K562 (cell line): Measurements from ENCODE around the gene GART. TPM values are rescaled to one million over a fixed set of nuclear protein-coding genes. Genes with fewer than 3 reads are reported as not detected.

Experiments used
- EP400 ChIP-seq: fragments of 450-650 bp; IDR thresholded peaks from 2 replicates; pipeline ENCODE4 v1.6.1; 2017; ENCODE audit warnings: antibody characterized with exemption, mild to moderate bottlenecking, moderate library complexity
- GATAD2A ChIP-seq: fragments of 450-650 bp; IDR thresholded peaks from 2 replicates; pipeline ENCODE4 v1.6.1; 2017
- HLTF ChIP-seq: fragments of 450-650 bp; IDR thresholded peaks from 2 replicates; pipeline ENCODE4 v1.6.1; 2016
- LARP7 ChIP-seq: fragments of 450-650 bp; IDR thresholded peaks from 2 replicates; pipeline ENCODE4 v1.6.1; 2016
- MECOM ChIP-seq: fragments of 250-450 bp; sonication (Bioruptor Pico); IDR thresholded peaks from 2 replicates; pipeline ENCODE4 v1.8.0; 2022; ENCODE audit warnings: inconsistent platforms
- MEF2A ChIP-seq: IDR thresholded peaks from 2 replicates; pipeline ENCODE4 v1.6.1; 2011; ENCODE audit warnings: low read depth, mild to moderate bottlenecking, low read length, moderate library complexity; ENCODE audit not compliant: control insufficient read depth
- POLR2AphosphoS5 ChIP-seq: IDR thresholded peaks from 2 replicates; pipeline ENCODE4 v1.6.1; 2011; ENCODE audit warnings: mild to moderate bottlenecking, low read depth, low read length, moderate library complexity; ENCODE audit not compliant: control insufficient read depth, insufficient read depth
- TARDBP ChIP-seq: fragments of 450-650 bp; IDR thresholded peaks from 2 replicates; pipeline ENCODE4 v1.6.1; 2016
- XRCC4 ChIP-seq: IDR thresholded peaks from one replicate; pipeline ENCODE4 v1.6.1; 2011; ENCODE audit not compliant: insufficient read depth, insufficient read length; ENCODE audit errors: extremely low read depth
- XRCC5 ChIP-seq: fragments of 200-400 bp; formaldehyde crosslinking; IDR thresholded peaks from 2 replicates; pipeline ENCODE4 v1.6.1; 2017; ENCODE audit warnings: low read depth, mild to moderate bottlenecking, low read length
- ZBTB40 ChIP-seq, 2 experiments: fragments of 450-650 bp in 1 of 2; sonication (generic) in 1 of 2; formaldehyde crosslinking in 1 of 2; IDR thresholded peaks; 2 replicates each; pipeline versions ENCODE4 v1.7.1 to v1.9.0; 2016 to 2022; ENCODE audit warnings: inconsistent platforms in 1 of 2, mild to moderate bottlenecking in 1 of 2, missing genetic modification reagents in 1 of 2
- ZC3H4 ChIP-seq: sonication (generic); formaldehyde crosslinking; IDR thresholded peaks from 2 replicates; pipeline ENCODE4 v1.9.0; 2021; ENCODE audit warnings: missing genetic modification reagents, borderline replicate concordance
- ZNF324 ChIP-seq: fragments of 250-450 bp; sonication (Bioruptor Pico); IDR thresholded peaks from 2 replicates; pipeline ENCODE4 v1.4.0; 2020; ENCODE audit warnings: mild to moderate bottlenecking
- polyA plus RNA-seq, 8 experiments: library from polyadenylated mRNA; depleted of rRNA in 4 of 8; stranded (reverse) in 5 of 8; unstranded in 3 of 8; fragments of >200 nt; fragmentation: Nextera tagmentation in 2 of 8; fragmentation: Illumina TruSeq in 1 of 8; extraction: Ambion mirVana in 2 of 8; extraction: Trizol in 1 of 8; gene quantifications; 2 replicates each; pipeline versions ENCODE4 v1.2.1 to v1.2.3, GENCODE V29; 2011 to 2014; ENCODE audit warnings: inconsistent platforms in 1 of 8, missing spikeins in 1 of 8
- total RNA-seq, 7 experiments: library from RNA; depleted of rRNA in 6 of 7; stranded (reverse); fragments of >200 nt in 6 of 7; fragmentation: Illumina TruSeq in 2 of 7; extraction: Trizol in 2 of 7; gene quantifications; 2 replicates each; pipeline versions ENCODE4 v1.2.1 to v1.2.3, GENCODE V29; 2011 to 2021; ENCODE audit warnings: low replicate concordance in 1 of 7
- TF ChIP-seq, protein P1 (sequence below): sonication (generic); formaldehyde crosslinking; IDR thresholded peaks from 2 replicates; pipeline ENCODE4 v1.8.1; 2023; ENCODE audit warnings: mild to moderate bottlenecking, missing genetic modification reagents
- TF ChIP-seq, protein P2 (sequence below): sonication (generic); formaldehyde crosslinking; IDR thresholded peaks from 2 replicates; pipeline ENCODE4 v1.8.1; 2023; ENCODE audit warnings: mild to moderate bottlenecking, missing genetic modification reagents

The GART gene
- total and polyA plus RNA-seq, 9 of the 15 experiments (the other 6 are each of a cell fraction or from before 2014, with no cell fraction given), result 141 to 429 (median 349) TPM

DNA sequence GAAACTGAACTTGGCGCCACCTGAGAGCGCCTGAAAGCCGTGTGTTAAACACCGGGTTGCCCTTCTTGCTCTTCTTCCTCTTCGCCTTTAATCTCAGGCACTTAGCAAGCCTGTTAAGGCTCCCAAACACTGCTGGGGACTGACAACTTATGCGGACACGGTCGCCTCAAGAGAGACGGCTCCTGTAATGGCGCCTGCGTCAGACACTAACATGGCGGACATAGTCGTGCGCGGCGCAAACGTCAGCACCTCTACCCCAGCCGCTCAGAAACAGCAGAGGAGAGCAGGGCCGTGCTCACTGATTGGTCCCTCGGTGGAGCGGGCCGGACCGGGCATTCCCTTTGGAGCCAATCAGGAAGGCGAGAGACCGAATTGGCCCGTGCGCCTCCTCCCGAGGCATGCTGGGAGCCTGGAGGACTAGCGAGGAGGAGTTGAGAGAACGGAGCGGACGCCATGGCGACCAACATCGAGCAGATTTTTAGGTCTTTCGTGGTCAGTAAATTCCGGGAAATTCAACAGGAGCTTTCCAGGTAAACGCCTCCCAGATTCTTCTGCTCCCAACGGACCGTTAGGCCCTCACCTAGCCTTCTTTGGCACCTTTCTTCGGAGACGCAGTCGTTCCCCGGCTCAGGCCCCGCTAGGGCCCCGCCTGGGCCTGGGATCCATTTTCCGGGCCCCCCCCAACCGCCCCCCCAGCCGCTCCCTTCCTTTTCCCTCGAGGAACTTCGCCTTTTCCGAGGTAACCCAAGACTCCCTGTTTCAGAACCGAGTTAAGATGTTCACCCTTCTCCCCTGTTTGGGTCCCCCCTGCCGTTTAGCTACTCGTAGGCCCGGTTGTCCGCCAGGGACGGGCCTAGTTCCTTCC is 955 bp upstream of the GART start, which contains the start of gene SON (continued):
- TF ChIP-seq ZBTB40 (IDR thresholded peaks at IDR 0.05), result peak; percentile 55; the same call in 1 of the 2 replicates
- no peak for TF ChIP-seq ZBTB40 (CRISPR knock-in tag; IDR thresholded peaks at IDR 0.05)
- peak; percentile 48; the same call in 1 of the 2 replicates for TF ChIP-seq GATAD2A
- TF ChIP-seq, protein P1, sequence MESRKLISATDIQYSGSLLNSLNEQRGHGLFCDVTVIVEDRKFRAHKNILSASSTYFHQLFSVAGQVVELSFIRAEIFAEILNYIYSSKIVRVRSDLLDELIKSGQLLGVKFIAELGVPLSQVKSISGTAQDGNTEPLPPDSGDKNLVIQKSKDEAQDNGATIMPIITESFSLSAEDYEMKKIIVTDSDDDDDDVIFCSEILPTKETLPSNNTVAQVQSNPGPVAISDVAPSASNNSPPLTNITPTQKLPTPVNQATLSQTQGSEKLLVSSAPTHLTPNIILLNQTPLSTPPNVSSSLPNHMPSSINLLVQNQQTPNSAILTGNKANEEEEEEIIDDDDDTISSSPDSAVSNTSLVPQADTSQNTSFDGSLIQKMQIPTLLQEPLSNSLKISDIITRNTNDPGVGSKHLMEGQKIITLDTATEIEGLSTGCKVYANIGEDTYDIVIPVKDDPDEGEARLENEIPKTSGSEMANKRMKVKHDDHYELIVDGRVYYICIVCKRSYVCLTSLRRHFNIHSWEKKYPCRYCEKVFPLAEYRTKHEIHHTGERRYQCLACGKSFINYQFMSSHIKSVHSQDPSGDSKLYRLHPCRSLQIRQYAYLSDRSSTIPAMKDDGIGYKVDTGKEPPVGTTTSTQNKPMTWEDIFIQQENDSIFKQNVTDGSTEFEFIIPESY (CRISPR knock-in tag), result no peak
- TF ChIP-seq ZNF324 (CRISPR knock-in tag), result no peak
- TF ChIP-seq, protein P2, sequence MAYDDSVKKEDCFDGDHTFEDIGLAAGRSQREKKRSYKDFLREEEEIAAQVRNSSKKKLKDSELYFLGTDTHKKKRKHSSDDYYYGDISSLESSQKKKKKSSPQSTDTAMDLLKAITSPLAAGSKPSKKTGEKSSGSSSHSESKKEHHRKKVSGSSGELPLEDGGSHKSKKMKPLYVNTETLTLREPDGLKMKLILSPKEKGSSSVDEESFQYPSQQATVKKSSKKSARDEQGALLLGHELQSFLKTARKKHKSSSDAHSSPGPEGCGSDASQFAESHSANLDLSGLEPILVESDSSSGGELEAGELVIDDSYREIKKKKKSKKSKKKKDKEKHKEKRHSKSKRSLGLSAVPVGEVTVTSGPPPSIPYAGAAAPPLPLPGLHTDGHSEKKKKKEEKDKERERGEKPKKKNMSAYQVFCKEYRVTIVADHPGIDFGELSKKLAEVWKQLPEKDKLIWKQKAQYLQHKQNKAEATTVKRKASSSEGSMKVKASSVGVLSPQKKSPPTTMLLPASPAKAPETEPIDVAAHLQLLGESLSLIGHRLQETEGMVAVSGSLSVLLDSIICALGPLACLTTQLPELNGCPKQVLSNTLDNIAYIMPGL (CRISPR knock-in tag), result peak; percentile 49; the same call in 1 of the 2 replicates
- TF ChIP-seq XRCC4, result no peak
- TF ChIP-seq TARDBP, result no peak
- peak; percentile 93 for TF ChIP-seq POLR2AphosphoS5
- peak; percentile 75; the same call in 1 of the 2 replicates for TF ChIP-seq LARP7
- TF ChIP-seq MECOM, result no peak
- no peak for TF ChIP-seq MEF2A
- peak; percentile 91 for TF ChIP-seq HLTF
- TF ChIP-seq EP400, result peak; percentile 99
- TF ChIP-seq XRCC5, result peak; percentile 18; the same call in 1 of the 2 replicates
- TF ChIP-seq ZC3H4 (CRISPR knock-in tag), result peak; percentile 98
